SK-N-SH treated with all-trans-retinoic acid at 6 μM for 48 hours (cell line): ENCODE measurements around the gene NPAS3.

Source experiments
- ATAC-seq: fragments of 200-7000 bp; cut with Tn5 transposase; 3 replicates; pipeline ENCODE4 v1.9.1; 2020; ENCODE audit warnings: mild to moderate bottlenecking, moderate library complexity
- ARNTL ChIP-seq: fragments of 450-650 bp; formaldehyde crosslinking; IDR thresholded peaks from 2 replicates; pipeline ENCODE4 v1.5.0; 2020; ENCODE audit warnings: low read depth, mild to moderate bottlenecking, moderate library complexity, borderline replicate concordance
- CSDC2 ChIP-seq: fragments of 250-450 bp; sonication (Bioruptor Pico); IDR thresholded peaks from 2 replicates; pipeline ENCODE4 v1.5.0; 2020; ENCODE audit warnings: mild to moderate bottlenecking, moderate library complexity
- CSRNP3 ChIP-seq: fragments of 250-450 bp; sonication (Bioruptor Pico); IDR thresholded peaks from 2 replicates; pipeline ENCODE4 v1.5.1; 2021; ENCODE audit warnings: mild to moderate bottlenecking, moderate library complexity
- ESRRG ChIP-seq: fragments of 250-450 bp; sonication (Bioruptor Pico); IDR thresholded peaks from 2 replicates; pipeline ENCODE4 v1.6.1; 2021; ENCODE audit warnings: mild to moderate bottlenecking
- GLIS3 ChIP-seq: fragments of 250-450 bp; sonication (Bioruptor Pico); IDR thresholded peaks from 2 replicates; pipeline ENCODE4 v1.5.0; 2020; ENCODE audit warnings: mild to moderate bottlenecking, moderate library complexity
- ISL1 ChIP-seq: fragments of 250-450 bp; sonication (Bioruptor Pico); IDR thresholded peaks from 2 replicates; pipeline ENCODE4 v2.1.2; 2022; ENCODE audit warnings: mild to moderate bottlenecking, moderate library complexity
- OSR1 ChIP-seq: fragments of 250-450 bp; sonication (Bioruptor Pico); IDR thresholded peaks from 2 replicates; pipeline ENCODE4 v1.8.0; 2022; ENCODE audit warnings: moderate library complexity, mild to moderate bottlenecking, inconsistent platforms
- PATZ1 ChIP-seq: fragments of 250-450 bp; sonication (Bioruptor Pico); IDR thresholded peaks from 2 replicates; pipeline ENCODE4 v1.8.0; 2020; ENCODE audit warnings: mild to moderate bottlenecking, moderate library complexity, borderline replicate concordance
- POU6F1 ChIP-seq: fragments of 250-450 bp; sonication (Bioruptor Pico); IDR thresholded peaks from 2 replicates; pipeline ENCODE4 v1.8.0; 2021; ENCODE audit warnings: low read depth, mild to moderate bottlenecking, moderate library complexity, borderline replicate concordance
- PPARA ChIP-seq: fragments of 250-450 bp; sonication (Bioruptor Pico); IDR thresholded peaks from 2 replicates; pipeline ENCODE4 v1.5.0; 2020; ENCODE audit warnings: mild to moderate bottlenecking, borderline replicate concordance
- RARB ChIP-seq: fragments of 250-450 bp; sonication (Bioruptor Pico); IDR thresholded peaks from 2 replicates; pipeline ENCODE4 v1.8.0; 2021; ENCODE audit warnings: mild to moderate bottlenecking, moderate library complexity
- SNAI2 ChIP-seq: fragments of 250-450 bp; sonication (Bioruptor Pico); IDR thresholded peaks from 2 replicates; pipeline ENCODE4 v1.5.0; 2020; ENCODE audit warnings: mild to moderate bottlenecking, moderate library complexity
- TCF4 ChIP-seq: fragments of 250-450 bp; sonication (Bioruptor Pico); IDR thresholded peaks from 2 replicates; pipeline ENCODE4 v1.8.0; 2021; ENCODE audit warnings: mild to moderate bottlenecking, moderate library complexity, borderline replicate concordance
- TOX ChIP-seq: fragments of 250-450 bp; sonication (Bioruptor Pico); IDR thresholded peaks from 2 replicates; pipeline ENCODE4 v1.8.0; 2021; ENCODE audit warnings: mild to moderate bottlenecking, moderate library complexity, borderline replicate concordance
- TSHZ2 ChIP-seq: fragments of 250-450 bp; sonication (Bioruptor Pico); IDR thresholded peaks from 2 replicates; pipeline ENCODE4 v1.5.0; 2020; ENCODE audit warnings: mild to moderate bottlenecking, moderate library complexity
- ZC3H10 ChIP-seq: fragments of 250-450 bp; sonication (Bioruptor Pico); IDR thresholded peaks from 2 replicates; pipeline ENCODE4 v1.5.1; 2021; ENCODE audit warnings: mild to moderate bottlenecking, moderate library complexity
- ZFP3 ChIP-seq: fragments of 250-450 bp; sonication (Bioruptor Pico); IDR thresholded peaks from 2 replicates; pipeline ENCODE4 v1.5.0; 2020; ENCODE audit warnings: mild to moderate bottlenecking, moderate library complexity
- ZFP30 ChIP-seq: fragments of 450-650 bp; formaldehyde crosslinking; IDR thresholded peaks from 2 replicates; pipeline ENCODE4 v1.5.0; 2022; ENCODE audit warnings: mild to moderate bottlenecking, moderate library complexity
- ZNF565 ChIP-seq: fragments of 450-650 bp; formaldehyde crosslinking; conservative IDR thresholded peaks from 2 replicates; pipeline ENCODE4 v1.5.0; 2020; ENCODE audit warnings: low read depth, mild to moderate bottlenecking, moderate library complexity
- ZNF70 ChIP-seq: fragments of 450-650 bp; formaldehyde crosslinking; IDR thresholded peaks from 2 replicates; pipeline ENCODE4 v1.5.0; 2020; ENCODE audit warnings: mild to moderate bottlenecking, moderate library complexity
- ZNF8 ChIP-seq: fragments of 450-650 bp; formaldehyde crosslinking; IDR thresholded peaks from 2 replicates; pipeline ENCODE4 v1.5.0; 2020; ENCODE audit warnings: mild to moderate bottlenecking, moderate library complexity

The NPAS3 gene

GRCh38 chr14:33745163-33745562 is 806.5 kb downstream of the NPAS3 start:
- ATAC-seq: no peak
- TF ChIP-seq RARB (CRISPR knock-in tag): no peak
- no peak for TF ChIP-seq ESRRG (CRISPR knock-in tag)
- no peak for TF ChIP-seq ARNTL (CRISPR knock-in tag)
- no peak for TF ChIP-seq ZNF8 (CRISPR knock-in tag)
- TF ChIP-seq ZC3H10 (CRISPR knock-in tag): no peak
- TF ChIP-seq GLIS3: no peak
- TF ChIP-seq SNAI2 (CRISPR knock-in tag): no peak
- no peak for TF ChIP-seq PPARA (CRISPR knock-in tag)
- TF ChIP-seq TSHZ2 (CRISPR knock-in tag): no peak
- no peak for TF ChIP-seq TOX
- no peak for TF ChIP-seq ZFP30 (CRISPR knock-in tag)

GRCh38 chr14:33747749-33748148 is 809.1 kb downstream of the NPAS3 start:
- ATAC-seq: peak; percentile 75
- TF ChIP-seq ZFP3 (CRISPR knock-in tag) (no peak), ESRRG (CRISPR knock-in tag) (no peak), GLIS3 (no peak), CSRNP3 (CRISPR knock-in tag) (no peak), POU6F1 (CRISPR knock-in tag) (no peak), ZNF565 (CRISPR knock-in tag) (no peak), ARNTL (CRISPR knock-in tag) (no peak), RARB (CRISPR knock-in tag) (no peak), TOX (no peak), CSDC2 (CRISPR knock-in tag) (no peak), PATZ1 (no peak), ZFP30 (CRISPR knock-in tag) (no peak), OSR1 (no peak), SNAI2 (CRISPR knock-in tag) (no peak), ZC3H10 (CRISPR knock-in tag) (no peak), ZNF70 (CRISPR knock-in tag) (no peak), TSHZ2 (CRISPR knock-in tag) (no peak), ISL1 (CRISPR knock-in tag) (no peak), TCF4 (CRISPR knock-in tag) (no peak), PPARA (CRISPR knock-in tag) (no peak)
- TF ChIP-seq, all 23 proteins: peak for 0
